ENCODE measurements around the gene FAM107B.

Gene FAM107B

GRCh38 chr10:14539176-14539575, 235.5 kb downstream of the FAM107B start:
- DNase-seq (ENCODE audit: low read depth in 2 of 2): no peak

GRCh38 chr10:14536241-14537213, 238.2 kb downstream of the FAM107B start:
- peak in 1 of 2 experiments; percentile 40 for DNase-seq (ENCODE audit: low read depth in 2 of 2)

DNA sequence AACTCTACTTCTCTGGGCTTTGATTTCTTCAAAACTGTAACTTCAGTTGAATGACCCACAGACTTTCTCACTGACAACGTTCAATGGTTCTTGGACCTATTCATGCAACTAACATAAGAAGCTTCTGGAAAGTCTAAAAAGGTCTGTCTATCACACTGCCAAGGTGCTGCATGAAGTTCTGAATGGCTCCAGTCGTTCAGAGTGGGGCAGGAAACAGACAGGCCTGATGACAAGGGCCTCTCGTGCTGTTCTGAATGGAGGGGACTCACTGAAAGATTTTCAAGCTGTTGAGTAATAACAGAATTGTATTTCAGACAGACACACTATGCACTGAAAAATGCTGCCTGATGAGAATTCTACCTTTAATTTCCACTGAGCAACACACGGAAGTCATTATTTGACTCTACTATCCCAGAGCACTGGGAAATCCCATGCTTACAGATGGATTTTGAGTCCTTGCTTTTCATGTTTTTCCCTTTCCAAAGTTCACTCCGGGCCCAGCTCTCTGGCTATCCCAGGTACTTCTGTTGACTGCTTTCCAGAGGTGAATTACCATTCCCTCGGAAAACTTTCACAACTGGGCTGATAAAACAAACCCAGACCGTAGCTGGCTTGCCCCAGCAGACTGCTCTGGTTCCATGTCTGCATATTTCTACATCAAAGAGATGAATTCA, 239.1 kb downstream of the FAM107B start:
- DNase-seq (ENCODE audit: low read depth in 2 of 2): no peak

GRCh38 chr10:14534152-14534551, 240.5 kb downstream of the FAM107B start:
- DNase-seq (ENCODE audit: low read depth in 2 of 2): no peak

DNA sequence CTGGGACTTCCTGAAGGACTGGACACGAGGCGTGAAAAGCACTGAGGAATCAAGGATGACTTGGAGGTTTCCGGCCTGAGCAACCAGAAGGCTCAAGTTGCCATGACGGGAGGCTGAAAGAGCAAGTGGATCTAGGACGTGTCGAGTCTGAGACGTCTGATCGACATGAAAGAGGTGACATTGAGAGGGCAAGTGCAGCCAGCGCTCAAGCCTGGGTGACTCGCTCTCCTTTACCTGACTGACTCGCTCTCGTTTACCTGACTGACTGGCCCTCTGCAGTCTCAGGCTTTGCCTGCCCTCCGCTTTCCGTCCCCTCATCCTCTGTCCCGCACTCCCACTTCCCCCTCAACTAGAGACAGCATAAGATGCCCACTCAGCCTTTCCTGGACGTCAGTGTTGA, 241.4 kb downstream of the FAM107B start:
- DNase-seq (ENCODE audit: low read depth in 2 of 2): no peak

DNA sequence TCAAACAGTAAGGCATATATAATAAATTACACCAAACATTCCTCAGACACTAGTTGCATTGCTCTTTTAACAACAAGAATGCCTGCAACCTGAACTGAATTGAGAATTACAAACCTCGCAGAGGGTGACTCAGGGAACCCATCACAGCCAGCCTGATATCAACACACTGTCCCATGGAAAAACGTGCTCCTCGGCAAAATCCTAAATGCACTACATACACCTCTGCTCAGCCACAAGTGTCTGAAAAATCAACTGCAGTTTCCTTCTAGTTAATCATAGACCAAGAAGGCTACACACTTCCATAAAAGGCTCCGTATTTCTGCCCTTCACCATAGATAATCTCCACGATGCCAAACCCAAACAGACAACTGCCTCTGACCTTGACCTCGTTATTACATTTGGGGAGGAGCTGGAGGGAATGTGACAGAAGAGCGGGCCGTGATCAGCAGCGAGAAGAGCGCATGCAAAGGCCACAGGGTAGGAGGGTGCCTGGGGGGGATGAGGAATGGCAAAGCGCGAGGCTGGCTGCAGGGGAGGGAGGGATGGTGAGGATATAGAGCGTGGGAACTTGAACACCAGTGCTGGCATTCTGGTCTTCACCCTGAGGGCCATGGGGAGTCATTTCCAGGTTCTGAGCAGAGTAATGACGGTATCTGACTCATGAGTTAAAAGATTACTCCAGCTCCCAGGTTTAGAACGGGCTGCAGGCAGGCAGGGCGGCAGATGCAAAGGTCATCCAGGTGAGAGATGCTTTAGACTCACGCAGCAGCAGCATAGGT, 242.0 kb downstream of the FAM107B start:
- DNase-seq (ENCODE audit: low read depth in 2 of 2): no peak

GRCh38 chr10:14531974-14532373, 242.7 kb downstream of the FAM107B start:
- no peak for DNase-seq (ENCODE audit: low read depth in 2 of 2)

GRCh38 chr10:14530465-14530864, 244.2 kb downstream of the FAM107B start:
- DNase-seq (ENCODE audit: low read depth in 2 of 2): no peak

DNA sequence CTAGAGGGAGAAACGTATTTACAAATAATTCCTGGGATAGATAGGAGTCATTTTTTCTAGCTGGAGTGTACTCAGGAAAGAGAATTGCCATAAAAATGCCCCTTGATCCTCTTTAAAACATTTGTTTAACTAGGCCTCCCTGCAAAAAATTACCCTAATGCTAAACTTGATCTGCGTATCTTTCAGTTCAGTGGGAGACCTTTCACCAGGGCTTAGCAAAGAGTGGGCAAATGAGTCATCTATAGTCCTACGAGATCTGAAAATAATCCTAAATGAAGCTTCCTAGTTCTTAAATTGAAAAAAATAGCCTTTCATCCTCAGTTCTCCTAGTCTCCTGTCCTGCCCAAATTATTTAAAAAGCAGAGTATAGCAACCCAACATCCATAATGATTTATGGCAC, 245.3 kb downstream of the FAM107B start:
- no peak for DNase-seq (ENCODE audit: low read depth in 2 of 2)

DNA sequence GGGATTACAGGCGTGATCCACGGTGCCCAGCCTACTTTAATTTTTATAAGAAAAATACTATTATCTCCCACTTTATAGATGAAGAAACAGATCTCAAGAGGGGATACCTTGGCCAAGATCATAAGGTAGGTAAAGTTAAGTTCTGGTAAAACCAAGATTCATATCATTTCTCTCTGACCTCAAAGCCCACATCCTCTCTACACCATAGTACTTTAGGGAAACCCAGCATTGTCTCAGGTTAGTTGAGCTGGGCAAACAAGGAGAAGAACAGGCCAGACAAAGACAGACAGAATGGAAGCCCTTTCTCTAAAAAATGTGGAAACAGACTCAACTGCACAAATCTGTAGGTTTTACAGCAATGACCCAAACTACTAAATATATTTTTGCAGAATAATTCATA, 246.2 kb downstream of the FAM107B start:
- DNase-seq (ENCODE audit: low read depth in 2 of 2): no peak

GRCh38 chr10:14527915-14528314, 246.8 kb downstream of the FAM107B start:
- no peak for DNase-seq (ENCODE audit: low read depth in 2 of 2)

DNA sequence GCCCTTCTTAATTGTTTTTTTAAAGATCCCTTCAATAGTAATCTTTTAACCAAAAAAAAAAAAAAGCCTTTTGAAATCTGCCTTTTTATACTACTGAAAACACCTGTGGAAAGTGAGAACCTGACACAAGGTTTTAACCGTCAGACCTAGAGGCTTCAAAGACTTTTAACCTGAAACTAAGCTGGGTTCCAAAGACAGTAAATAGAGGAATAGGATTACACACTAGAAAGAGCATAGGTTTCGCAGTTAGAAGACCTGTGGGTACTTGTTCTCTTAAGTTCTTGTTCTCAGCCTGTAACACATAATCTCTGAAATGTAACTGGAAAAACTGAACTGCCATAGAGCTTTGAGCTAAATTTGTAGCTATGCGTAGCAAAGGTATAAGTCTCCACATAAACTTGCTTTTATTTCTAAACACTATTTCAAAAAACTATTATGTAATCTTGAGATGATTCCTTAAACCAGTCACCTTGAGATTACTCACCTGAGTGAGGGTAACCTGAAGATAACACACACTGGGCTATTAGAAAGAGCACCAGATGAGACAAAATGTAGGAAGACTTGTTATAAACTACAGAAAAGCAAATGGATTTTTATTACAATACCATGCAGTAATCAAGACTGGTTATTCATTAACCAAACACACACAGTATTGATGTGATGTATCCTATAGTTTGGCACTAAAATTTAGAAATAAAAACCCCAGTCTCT, 247.4 kb downstream of the FAM107B start:
- DNase-seq (ENCODE audit: low read depth in 2 of 2): no peak

DNA sequence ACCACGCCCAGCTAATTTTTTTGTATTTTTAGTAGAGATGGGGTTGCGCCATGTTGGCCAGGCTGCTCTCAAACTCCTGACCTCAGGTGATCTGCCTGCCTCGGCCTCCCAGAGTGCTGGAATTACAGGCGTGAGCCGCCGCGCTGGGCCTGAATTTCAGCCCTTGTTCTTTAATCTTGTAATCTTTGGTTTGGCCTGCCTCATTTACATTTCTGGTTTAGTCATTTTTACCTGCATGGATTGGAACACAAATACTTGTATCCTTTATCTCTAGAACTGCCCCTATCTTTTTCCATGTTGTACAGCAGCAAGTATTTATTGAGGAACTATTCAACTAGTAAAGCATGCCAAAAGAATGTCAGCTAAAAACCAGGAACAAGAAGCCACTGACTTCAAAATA, 248.4 kb downstream of the FAM107B start:
- no peak for DNase-seq (ENCODE audit: low read depth in 2 of 2)

- DNase-seq (ENCODE audit: low read depth in 2 of 2): no peak
These were observed 249.9 kb downstream of the FAM107B start for GRCh38 chr10:14524691-14525324.

DNA sequence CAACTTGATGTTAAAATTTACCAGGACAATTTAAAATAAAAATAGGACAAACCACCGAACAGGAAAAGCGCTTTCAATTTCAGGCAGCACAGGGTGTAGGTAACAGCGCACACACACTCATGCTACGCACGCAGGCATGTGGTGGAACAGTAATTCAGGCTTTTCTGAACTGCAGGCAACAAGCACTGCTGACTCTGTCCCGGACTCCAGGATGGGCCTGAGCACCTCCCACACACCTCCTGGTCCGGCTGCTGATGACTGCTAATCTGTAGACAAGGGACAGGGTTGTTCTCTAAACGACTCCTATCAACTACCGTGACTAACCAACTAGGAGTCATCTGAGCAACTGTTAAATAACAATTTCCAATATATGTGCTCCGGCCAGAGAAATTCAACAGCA, 251.4 kb downstream of the FAM107B start:
- DNase-seq (ENCODE audit: low read depth in 2 of 2): no peak

DNA sequence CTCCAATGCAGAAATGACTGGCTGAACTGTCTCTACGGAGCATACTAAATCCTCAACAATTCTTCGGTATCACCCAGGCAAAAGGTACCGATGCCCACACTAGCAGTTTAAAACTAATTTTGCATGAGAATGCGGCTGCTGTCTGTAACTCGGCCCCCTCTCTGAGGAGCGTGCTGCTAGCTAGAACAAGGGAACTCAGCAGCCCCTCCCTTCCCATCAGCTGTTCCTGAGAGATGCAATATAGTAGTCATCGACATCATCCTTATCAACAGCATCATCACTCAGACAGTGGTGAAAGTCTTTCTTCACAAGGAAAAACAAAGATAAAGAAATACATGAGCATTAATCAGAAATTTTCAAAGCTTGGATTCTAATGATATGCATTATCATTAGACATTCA, 254.9 kb downstream of the FAM107B start:
- DNase-seq (ENCODE audit: low read depth in 2 of 2): no peak

DNA sequence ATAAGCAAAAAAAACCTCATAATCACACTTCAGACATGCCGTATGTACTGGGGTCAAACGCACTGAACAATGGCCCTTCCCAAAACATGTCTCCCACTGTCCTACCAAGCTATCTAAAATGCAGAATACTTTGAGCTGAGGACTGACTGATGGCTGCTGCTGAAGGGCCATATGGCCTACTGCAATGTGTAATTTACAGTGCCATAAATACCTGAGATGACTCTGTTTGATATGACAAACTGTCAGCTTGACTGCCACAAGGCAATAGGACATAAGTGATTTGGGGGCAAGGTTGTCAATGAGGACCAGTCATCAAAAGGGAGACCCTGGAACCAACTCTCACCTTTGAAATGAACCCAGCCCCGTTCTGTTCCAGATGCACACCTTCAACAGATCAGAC, 256.5 kb downstream of the FAM107B start:
- no peak for DNase-seq (ENCODE audit: low read depth in 2 of 2)

GRCh38 chr10:14513123-14513522, 261.6 kb downstream of the FAM107B start:
- no peak for DNase-seq (ENCODE audit: low read depth in 2 of 2)

DNA sequence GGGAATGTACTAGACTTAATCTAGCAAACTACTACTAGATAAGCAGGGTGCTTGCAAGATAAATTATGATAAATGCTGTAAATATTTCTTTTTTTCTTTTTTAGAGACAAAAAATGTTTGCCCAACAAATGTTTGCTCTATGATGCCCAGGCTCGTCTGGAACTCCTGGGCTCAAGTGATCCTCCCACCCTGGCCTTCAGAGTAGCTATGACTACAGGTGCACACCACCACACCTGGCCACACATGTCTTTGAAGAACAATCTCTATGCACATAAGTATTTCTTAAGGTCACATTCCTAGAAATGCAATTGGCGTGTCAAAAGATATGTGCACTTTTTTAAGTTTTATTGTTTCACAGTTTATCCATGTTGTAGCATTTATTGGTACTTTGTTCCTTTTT, 264.4 kb downstream of the FAM107B start:
- no peak for DNase-seq (ENCODE audit: low read depth in 2 of 2)

DNA sequence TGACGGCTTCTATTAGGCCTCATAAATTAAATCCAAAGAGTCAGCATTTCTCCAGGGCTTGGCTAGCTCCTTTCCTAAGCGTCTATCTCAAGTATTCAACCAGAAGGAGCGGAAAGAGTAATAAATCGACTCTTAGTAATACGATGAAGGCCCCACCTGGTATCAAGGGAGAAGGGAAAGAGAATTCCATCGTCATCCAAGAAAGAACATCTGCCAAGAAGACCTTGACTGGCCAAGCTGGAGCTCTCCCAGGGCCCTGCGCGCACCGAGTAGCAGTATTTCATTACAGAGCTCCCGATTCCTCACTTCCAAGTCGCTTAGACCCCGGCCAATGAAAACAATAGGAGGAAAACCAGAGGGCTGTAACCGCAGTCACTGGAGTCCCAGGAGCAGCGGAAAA, 266.0 kb downstream of the FAM107B start:
- DNase-seq (ENCODE audit: low read depth in 2 of 2): no peak

- DNase-seq (ENCODE audit: low read depth in 2 of 2): no peak
These were observed 266.9 kb downstream of the FAM107B start for GRCh38 chr10:14507781-14508180.
